ENCODE measurements around the gene PARP11. TPM values are rescaled to one million over a fixed set of nuclear protein-coding genes. Genes with fewer than 3 reads are reported as not detected.

The PARP11 gene
- total RNA-seq, 1 donor from 2014 or later, result 4.8 TPM

DNA sequence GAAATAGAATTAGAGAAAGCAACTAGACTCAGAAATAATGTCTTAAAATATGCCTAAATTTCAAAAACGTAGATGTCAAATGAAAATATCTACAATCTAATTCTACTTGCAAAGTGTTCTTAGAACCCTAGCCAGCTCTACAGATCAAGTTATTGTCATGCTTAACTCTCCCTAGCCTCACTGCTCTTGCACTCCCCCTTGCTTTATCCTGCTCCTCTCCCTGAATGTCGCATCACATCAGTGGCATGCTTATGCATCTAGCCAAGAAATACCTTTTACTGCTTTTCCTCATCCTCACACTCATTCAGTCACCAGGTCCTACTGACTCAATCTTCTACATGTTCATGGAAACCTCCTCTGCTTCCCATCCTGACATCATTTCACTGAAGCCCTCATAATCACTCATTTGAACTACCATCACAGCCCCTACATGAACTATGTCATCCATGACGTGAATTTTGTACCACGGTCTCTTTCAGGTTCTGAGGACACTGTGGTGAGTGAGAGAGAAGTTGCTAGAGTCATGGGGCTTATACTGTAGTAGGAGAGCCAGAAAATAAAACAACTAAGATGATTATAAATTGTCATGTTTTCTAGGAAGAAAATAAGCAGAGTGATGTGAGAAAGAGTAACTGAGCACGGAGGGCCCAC, 97.7 kb downstream of the PARP11 start:
- DNase-seq (ENCODE audit: low spot score) (no peak), ATAC-seq (no peak)

DNA sequence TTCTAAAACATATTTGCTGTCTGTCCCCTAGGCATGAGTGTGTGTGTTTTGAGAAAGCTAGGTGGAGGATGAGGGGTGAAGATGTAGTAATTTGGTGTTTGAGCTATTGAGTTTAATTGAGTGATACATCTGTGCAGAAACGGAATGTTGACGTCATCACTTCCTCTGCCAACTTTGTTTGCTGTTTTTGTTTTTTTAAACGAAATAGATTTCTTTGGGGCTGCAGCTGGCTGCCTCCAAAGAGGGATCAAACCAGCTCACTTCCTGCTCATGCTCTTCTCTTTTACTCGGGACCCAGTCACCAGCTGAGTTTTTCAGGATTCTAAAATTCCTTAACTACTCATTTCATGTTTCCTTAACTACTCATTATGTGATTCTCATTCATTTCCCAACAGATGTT, 100.8 kb downstream of the PARP11 start:
- DNase-seq (ENCODE audit: low spot score) (no peak), ATAC-seq (no peak)

DNA sequence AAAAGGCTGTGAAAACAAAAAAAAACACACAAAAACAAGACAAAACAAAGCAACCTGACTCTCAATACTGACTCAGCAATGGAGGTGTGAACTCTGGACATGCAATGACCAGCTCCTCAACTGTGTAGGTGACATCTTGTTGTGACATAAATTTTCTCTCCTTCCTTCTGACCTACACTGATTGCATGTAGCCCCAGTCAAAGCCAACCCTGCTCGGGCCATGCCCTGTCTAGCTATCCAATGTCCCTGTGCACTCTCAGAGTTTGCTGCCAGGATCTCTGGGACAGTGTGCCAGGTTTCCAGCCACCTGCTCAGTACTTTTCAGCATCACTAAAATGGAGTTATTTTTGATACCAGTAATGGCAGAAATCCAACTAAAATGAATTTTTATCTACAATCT, 101.3 kb downstream of the PARP11 start:
- ATAC-seq, result peak; percentile 96
- DNase-seq (ENCODE audit: low spot score), result peak; percentile 59

DNA sequence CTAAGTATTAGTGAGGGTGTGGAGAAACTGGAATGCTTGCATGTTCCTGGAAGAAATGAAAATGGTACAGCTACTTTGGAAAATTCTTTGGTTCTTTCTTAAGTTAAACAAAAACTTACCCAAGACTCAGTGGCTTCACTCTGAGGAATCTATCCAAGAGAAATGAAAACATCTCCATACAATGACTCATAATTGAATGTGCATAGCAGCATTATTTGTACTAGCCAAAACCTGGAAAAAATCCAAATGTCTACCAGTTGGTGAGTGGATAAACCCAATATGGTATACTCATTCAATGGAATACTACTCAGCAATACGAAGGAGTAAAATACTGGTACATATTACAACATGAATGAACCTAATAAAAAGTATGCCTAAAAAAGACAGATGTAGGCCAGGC, 102.3 kb downstream of the PARP11 start:
- no peak for ATAC-seq
- no peak for DNase-seq (ENCODE audit: low spot score)

DNA sequence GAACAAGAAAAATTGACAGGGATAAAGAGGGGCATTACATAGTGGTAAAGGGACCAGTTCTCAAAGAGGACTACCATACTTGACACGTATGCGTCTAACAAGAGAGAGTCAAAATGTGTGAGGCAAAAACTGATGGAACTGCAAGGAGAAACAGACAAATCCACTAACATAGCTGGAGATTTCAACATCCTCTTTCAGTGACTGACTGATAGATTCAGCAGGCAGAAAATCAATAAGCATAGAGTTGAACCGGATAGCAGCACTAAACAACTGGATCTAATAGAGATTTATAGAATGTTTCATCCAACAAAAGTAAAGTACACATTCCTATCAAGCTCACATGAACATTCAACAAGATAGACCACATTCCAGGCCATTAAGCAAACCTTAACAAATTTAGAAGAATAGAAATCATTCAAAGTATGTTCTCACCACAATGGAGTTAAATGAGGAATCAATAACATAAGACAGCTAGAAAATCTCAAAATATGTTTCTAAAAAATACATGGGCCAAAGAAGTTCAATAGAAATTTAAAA, 104.2 kb downstream of the PARP11 start:
- ATAC-seq (peak; percentile 62), DNase-seq (ENCODE audit: low spot score) (no peak)

DNA sequence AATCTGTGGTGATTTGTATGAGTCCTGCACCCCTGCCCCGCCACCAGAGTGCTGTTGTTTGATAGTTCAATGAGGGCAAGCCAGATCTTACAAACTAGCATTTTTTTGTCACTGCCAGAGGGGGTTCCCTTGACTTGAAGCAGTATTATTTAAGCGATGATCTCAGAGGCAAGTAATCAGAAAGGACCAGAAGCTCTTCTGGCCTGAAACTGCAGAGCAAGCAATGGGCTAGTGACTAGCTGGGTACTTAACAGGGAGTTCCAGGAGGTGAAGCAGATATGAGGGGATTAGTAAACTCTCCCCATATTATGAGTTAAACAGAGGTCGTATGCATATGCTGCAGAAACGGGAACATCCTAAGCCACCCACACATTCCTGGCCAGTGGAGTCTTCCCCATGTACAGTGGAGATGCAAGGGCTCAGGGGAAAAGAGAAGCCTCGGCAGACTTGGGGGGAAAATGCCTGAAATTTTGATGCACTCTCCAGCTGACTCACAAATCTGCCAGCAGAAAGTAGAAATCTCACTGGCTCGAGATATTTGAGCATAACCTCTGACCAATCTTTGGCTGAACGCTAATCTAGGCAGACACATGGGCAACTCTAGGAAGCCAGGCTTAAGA, 112.0 kb downstream of the PARP11 start:
- DNase-seq (ENCODE audit: low spot score), result no peak
- no peak for ATAC-seq

DNA sequence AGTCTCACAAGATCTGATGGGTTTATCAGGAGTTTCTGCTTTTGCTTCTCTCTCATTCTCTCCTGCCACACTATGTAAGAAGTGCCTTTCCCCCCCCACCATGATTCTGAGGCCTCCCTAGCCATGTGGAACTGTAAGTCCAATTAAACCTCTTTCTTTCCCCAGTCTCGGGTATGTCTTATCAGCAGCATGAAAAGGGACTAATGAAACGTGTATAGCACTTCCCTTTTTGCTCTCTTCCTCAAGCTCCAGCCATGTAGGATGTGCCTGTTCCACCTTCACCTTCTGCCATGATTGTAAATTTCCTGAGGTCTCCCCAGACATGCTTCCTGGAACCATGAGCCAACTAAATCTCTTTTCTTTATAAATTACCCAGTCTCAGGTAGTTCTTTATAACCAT, 113.3 kb downstream of the PARP11 start:
- no peak for ATAC-seq

More for the DNA sequence above, 113.3 kb downstream of the PARP11 start:
- DNase-seq (ENCODE audit: low spot score), result no peak

Other genes starting within 250 kb of the PARP11 start
- 0.93 TPM for gene CRACR2A, start 120.3 kb downstream of the PARP11 start, total RNA-seq